Colonic mucosa (tissue), 4 donors: ENCODE results near the gene GRIN2C. TPM values are rescaled to one million over a fixed set of nuclear protein-coding genes. Genes with fewer than 3 reads are reported as not detected.

ENCODE experiments used
- DNase-seq: peaks from one replicate; pipeline ENCODE4 v3.0.0-alpha.2; 2020
- H3K27ac ChIP-seq: fragments of 200-600 bp; one replicate; pipeline ENCODE4 v1.8.0; 2021
- H3K27me3 ChIP-seq: fragments of 200-600 bp; one replicate; pipeline ENCODE4 v1.8.0; 2021
- H3K36me3 ChIP-seq: fragments of 200-600 bp; one replicate; pipeline ENCODE4 v1.8.0; 2021
- H3K4me1 ChIP-seq: fragments of 200-600 bp; one replicate; pipeline ENCODE4 v1.8.0; 2021; ENCODE audit warnings: mild to moderate bottlenecking
- H3K4me3 ChIP-seq: fragments of 200-600 bp; one replicate; pipeline ENCODE4 v1.8.0; 2021
- H3K9ac ChIP-seq, 2 donors: one replicate each; pipeline ENCODE4 v1.7.0; 2013; ENCODE audit warnings: control low read depth in 2 of 2, low read depth in 2 of 2, low read length in 2 of 2
- H3K9me3 ChIP-seq: fragments of 200-600 bp; one replicate; pipeline ENCODE4 v1.8.0; 2021
- CTCF ChIP-seq: fragments of 200-600 bp; IDR thresholded peaks from one replicate; pipeline ENCODE4 v1.8.0; 2022; ENCODE audit warnings: antibody characterized with exemption, mild to moderate bottlenecking
- intact Hi-C: fragments of 100-400 bp; cut with DNase I; formaldehyde crosslinking; loops from one replicate; pipeline ENCODE4 v1.14.1; 2022
- total RNA-seq, 2 donors: library from RNA; stranded (reverse); fragmentation: NEBNext Ultra II Directional in 1 of 2; extraction: Animal tissue kit (Norgen Biotek cat#: 25700) in 1 of 2; gene quantifications; one replicate each; pipeline ENCODE4 v1.2.1, GENCODE V29; 2021
- donor health status: healthy.
- donor health status: DM: no; HTN: no; CAD: no.
- donor health status: DM: no; HTN: no; CAD: no.

GRIN2C gene
- total RNA-seq, 2 donors from 2014 or later: 0.16 to 0.30 TPM

- Histone ChIP-seq H3K4me1 (no peaks in the 10 kb centered on the region), H3K9me3 (no peaks in the 10 kb centered on the region), H3K9ac (no peak overlapping the region), H3K36me3 (no peaks in the 10 kb centered on the region), H3K27me3 (no peaks in the 10 kb centered on the region), H3K4me3 (no peak overlapping the region), H3K27ac (no peak overlapping the region)
- no peak for TF ChIP-seq CTCF
- DNase-seq: no peak
- intact Hi-C loops: no loop called here
Observed at GRCh38 chr17:74805591-74805991, 54.1 kb downstream of the GRIN2C start.

- DNase-seq: no peak
- intact Hi-C loops: no loop called here
- H3K36me3 ChIP-seq: no peaks in the 10 kb centered on the region
Observed at GRCh38 chr17:74804683-74805082, 55.0 kb downstream of the GRIN2C start.

GRCh38 chr17:74803971-74804370, 55.7 kb downstream of the GRIN2C start:
- intact Hi-C loops: no loop called here
- DNase-seq: no peak
- H3K27ac ChIP-seq: no peak overlapping the region
- TF ChIP-seq CTCF: no peak
- H3K4me1 ChIP-seq: no peaks in the 10 kb centered on the region
- no peak overlapping the region for H3K4me3 ChIP-seq
- no peak overlapping the region for H3K9ac ChIP-seq
- no peaks in the 10 kb centered on the region for H3K9me3 ChIP-seq
- H3K27me3 ChIP-seq: no peaks in the 10 kb centered on the region
- peaks cover 5% of the 10 kb centered on the region for H3K36me3 ChIP-seq

More at GRCh38 chr17:74804683-74805082, 55.0 kb downstream of the GRIN2C start:
- Histone ChIP-seq H3K4me3 (no peak overlapping the region), H3K9ac (no peak overlapping the region), H3K27ac (no peak overlapping the region), H3K27me3 (no peaks in the 10 kb centered on the region), H3K4me1 (no peaks in the 10 kb centered on the region), H3K9me3 (no peaks in the 10 kb centered on the region)
- no peak for TF ChIP-seq CTCF

- no peak for TF ChIP-seq CTCF
- Histone ChIP-seq H3K27me3 (no peaks in the 10 kb centered on the region), H3K4me3 (no peak overlapping the region), H3K4me1 (no peaks in the 10 kb centered on the region), H3K27ac (no peak overlapping the region), H3K9me3 (no peaks in the 10 kb centered on the region), H3K9ac (no peak overlapping the region), H3K36me3 (peaks cover 5% of the 10 kb centered on the region)
- DNase-seq: no peak
- intact Hi-C loops: no loop called here
Observed at GRCh38 chr17:74803388-74803930, 56.2 kb downstream of the GRIN2C start.

- intact Hi-C loops: no loop called here
- Histone ChIP-seq H3K4me3 (no peak overlapping the region), H3K36me3 (peaks cover 5% of the 10 kb centered on the region), H3K4me1 (no peaks in the 10 kb centered on the region), H3K27ac (no peak overlapping the region), H3K27me3 (no peaks in the 10 kb centered on the region), H3K9ac (no peak overlapping the region), H3K9me3 (no peaks in the 10 kb centered on the region)
- DNase-seq: no peak
- no peak for TF ChIP-seq CTCF
Observed at GRCh38 chr17:74801896-74802295, 57.8 kb downstream of the GRIN2C start.
